GM18499 (cell line): ENCODE results near the gene TENT4A.

Experiments
- ATAC-seq: cut with Tn5 transposase; IDR thresholded peaks from one replicate; pipeline ENCODE4 v1.9.1; 2021; ENCODE audit warnings: moderate number of reproducible peaks; ENCODE audit not compliant: insufficient read depth, unreplicated experiment

Gene TENT4A

GRCh38 chr5:6699357-6699756 lies 13.9 kb upstream of the TENT4A start:
- no peak for ATAC-seq

GRCh38 chr5:6700074-6700684 lies 13.1 kb upstream of the TENT4A start:
- no peak for ATAC-seq

GRCh38 chr5:6700685-6701355 lies 12.4 kb upstream of the TENT4A start:
- no peak for ATAC-seq

GRCh38 chr5:6701491-6701890 lies 11.7 kb upstream of the TENT4A start:
- no peak for ATAC-seq

GRCh38 chr5:6702633-6703032 lies 10.6 kb upstream of the TENT4A start:
- ATAC-seq = no peak

- ATAC-seq = no peak
Observed at GRCh38 chr5:6703806-6704205, 9.4 kb upstream of the TENT4A start.

- ATAC-seq = no peak
Observed at GRCh38 chr5:6704361-6704851, 8.8 kb upstream of the TENT4A start.

GRCh38 chr5:6705088-6705487 lies 8.1 kb upstream of the TENT4A start:
- peak; percentile 84 for ATAC-seq

- no peak for ATAC-seq
Observed at GRCh38 chr5:6705959-6706358, 7.3 kb upstream of the TENT4A start.

GRCh38 chr5:6707852-6708251 lies 5.4 kb upstream of the TENT4A start:
- no peak for ATAC-seq

- ATAC-seq = no peak
Observed at GRCh38 chr5:6708814-6709213, 4.4 kb upstream of the TENT4A start.

- ATAC-seq = no peak
Observed at GRCh38 chr5:6710070-6710469, 3.2 kb upstream of the TENT4A start.

- ATAC-seq = no peak
Observed at GRCh38 chr5:6710551-6711318, 2.5 kb upstream of the TENT4A start.

- no peak for ATAC-seq
Observed at GRCh38 chr5:6711409-6712141, 1.7 kb upstream of the TENT4A start.

- no peak for ATAC-seq
Observed at GRCh38 chr5:6712142-6712576, 1.1 kb upstream of the TENT4A start.

- ATAC-seq = peak; percentile 40
Observed at GRCh38 chr5:6712577-6713273, 507 bp upstream of the TENT4A start.

- ATAC-seq = no peak
Observed at GRCh38 chr5:6714226-6715041, 1.2 kb downstream of the TENT4A start.

GRCh38 chr5:6715271-6715670 lies 2.0 kb downstream of the TENT4A start:
- no peak for ATAC-seq
